HG03432 (cell line): ENCODE measurements around the gene LRRC7.

ENCODE experiments used
- ATAC-seq: cut with Tn5 transposase; IDR thresholded peaks from one replicate; pipeline ENCODE4 v1.9.1; 2021; ENCODE audit warnings: mild to moderate bottlenecking, moderate library complexity; ENCODE audit not compliant: unreplicated experiment

Gene LRRC7

DNA sequence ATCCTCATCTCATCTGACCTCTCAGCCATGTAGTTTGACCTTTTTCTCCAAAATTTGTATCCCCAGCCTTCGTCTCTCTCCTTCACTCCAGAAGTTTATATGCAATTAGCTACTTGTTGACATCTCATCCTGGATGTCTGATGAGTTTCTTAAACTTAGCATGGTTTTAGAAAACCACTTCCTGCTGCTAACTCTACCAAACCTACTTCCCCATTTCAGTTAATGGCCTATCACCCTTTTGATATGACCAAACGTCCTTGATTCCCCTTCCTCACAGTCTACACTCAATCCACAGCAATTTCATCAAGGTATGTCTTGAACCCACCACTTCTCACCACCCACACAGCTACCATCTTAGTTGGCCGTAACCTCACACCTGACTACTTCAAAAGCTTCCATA is 515.8 kb downstream of the LRRC7 start:
- ATAC-seq = peak; percentile 81

DNA sequence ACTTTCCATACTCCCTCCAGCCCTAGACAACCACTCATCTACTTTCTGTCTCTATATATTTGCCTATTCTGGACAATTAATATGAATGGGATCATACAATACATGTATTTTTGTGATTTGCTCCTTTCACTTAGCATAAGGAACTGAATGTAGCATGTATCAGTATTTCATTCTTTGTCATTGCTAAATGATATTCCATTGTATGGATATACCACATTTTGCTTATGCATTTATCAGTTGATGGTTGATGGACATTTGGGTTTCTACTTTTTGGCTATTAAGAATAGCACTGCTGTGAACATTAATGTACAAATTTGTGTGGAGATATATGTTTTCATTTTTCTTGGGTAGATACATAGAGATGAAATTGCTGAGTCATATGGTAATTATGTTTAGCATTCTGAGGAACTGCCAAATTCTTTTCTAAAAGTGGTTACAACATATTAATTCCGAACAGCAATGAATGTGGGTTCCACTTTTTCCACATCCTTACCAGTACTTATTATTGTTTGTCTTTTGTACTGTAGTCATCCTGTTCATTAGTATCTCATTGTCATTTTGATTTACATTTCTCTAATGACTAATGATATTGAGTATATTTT is 516.7 kb downstream of the LRRC7 start:
- ATAC-seq = no peak

- no peak for ATAC-seq
Observed at GRCh38 chr1:70085521-70085920, 517.8 kb downstream of the LRRC7 start.

GRCh38 chr1:70086897-70087296 is 519.2 kb downstream of the LRRC7 start:
- no peak for ATAC-seq

- ATAC-seq = no peak
Observed at GRCh38 chr1:70090141-70090540, 522.4 kb downstream of the LRRC7 start.

GRCh38 chr1:70090875-70091274 is 523.2 kb downstream of the LRRC7 start:
- no peak for ATAC-seq

DNA sequence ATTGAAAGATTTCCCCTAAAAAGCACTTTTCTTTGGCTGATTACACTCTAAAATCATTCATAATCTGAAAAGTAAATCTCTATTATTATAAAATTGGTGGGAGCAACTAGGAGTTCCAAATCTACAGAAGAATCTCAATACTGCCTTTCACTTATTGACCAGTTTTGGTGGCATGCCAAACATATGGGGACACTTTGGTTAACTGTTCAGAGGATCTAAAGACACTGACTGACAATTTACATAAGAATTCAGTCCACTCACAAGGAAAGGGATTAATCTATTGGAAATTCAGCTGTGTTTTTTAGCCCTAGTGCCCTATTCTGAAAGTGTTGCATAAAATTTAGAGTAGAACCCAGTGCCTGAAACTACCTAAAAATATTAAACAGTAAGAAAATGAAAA is 524.1 kb downstream of the LRRC7 start:
- ATAC-seq = no peak

- ATAC-seq = no peak
Observed at GRCh38 chr1:70092526-70092925, 524.8 kb downstream of the LRRC7 start.

DNA sequence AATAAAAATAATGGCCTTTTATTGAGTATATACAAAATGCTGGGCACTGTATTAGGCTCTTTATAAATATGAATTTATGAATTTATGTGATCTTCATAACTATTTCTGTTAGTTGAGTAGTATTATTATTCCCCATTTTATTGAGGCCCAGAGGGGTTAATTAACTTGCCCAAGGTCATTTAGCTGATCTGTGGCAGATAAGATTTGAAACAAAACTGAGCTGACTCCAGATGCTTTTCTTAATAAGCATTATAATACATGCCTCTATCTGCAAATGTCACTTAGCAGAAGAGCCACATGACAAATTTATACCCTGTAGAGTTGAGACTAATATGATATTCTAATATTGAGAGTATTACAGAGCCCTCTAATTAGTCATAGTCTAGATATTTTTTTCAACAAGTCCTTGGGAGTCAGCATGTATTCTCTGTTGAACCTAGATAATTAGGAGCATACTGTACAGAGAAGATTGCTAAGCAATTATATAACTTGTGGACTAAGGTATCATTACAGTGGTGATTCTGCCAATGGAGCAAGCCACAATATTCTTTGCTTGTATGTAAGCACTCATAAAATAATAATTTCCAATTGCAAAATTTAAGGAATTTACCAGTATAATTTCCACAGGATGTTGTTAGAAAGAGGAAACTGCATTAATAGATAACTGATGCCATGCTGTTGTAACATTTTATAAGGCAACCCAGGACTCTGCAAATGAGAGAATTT is 525.7 kb downstream of the LRRC7 start:
- no peak for ATAC-seq

GRCh38 chr1:70101231-70101630 is 533.5 kb downstream of the LRRC7 start:
- ATAC-seq = no peak

- ATAC-seq = no peak
Observed at GRCh38 chr1:70101774-70102173, 534.1 kb downstream of the LRRC7 start.

- no peak for ATAC-seq
Observed at GRCh38 chr1:70103770-70104169, 536.0 kb downstream of the LRRC7 start.

DNA sequence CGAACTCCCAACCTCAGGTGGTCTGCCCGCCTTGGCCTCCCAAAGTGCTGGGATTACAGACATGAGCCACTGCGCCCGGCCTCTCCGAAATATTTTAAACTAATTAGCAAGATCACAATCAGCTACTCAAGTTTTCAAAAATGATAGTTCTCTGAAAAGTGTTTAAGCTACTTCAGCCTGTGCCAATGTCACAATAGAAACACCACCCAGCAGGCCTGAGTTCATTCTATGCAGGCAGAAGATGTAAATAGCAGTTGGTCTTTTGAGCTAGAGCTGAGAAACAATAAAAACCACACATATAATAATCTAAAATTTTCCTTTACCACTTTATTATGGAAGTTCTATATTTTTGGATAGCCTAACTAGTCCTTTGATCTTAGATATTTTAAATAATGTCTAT is 541.5 kb downstream of the LRRC7 start:
- no peak for ATAC-seq

GRCh38 chr1:70112838-70113237 is 545.1 kb downstream of the LRRC7 start:
- ATAC-seq = no peak

DNA sequence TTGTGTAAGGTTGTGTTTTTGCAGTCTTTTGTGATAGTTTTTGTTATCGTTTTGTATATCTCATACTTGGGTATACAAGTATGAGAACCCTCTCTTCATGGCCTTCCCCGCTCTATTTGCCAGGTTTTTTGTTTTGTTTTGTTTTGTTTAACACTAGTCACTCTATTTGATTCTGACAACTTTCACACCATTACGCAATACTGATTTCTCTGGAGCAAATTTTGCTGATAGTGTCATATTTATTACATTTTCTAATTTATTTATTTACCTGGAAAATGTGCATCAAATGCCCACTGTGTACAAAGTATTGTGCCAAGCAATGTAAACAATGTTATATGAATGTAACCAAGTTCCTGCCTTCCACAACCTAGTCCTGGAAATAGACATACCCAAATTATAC is 547.6 kb downstream of the LRRC7 start:
- ATAC-seq = no peak

GRCh38 chr1:70117046-70117445 is 549.3 kb downstream of the LRRC7 start:
- no peak for ATAC-seq

DNA sequence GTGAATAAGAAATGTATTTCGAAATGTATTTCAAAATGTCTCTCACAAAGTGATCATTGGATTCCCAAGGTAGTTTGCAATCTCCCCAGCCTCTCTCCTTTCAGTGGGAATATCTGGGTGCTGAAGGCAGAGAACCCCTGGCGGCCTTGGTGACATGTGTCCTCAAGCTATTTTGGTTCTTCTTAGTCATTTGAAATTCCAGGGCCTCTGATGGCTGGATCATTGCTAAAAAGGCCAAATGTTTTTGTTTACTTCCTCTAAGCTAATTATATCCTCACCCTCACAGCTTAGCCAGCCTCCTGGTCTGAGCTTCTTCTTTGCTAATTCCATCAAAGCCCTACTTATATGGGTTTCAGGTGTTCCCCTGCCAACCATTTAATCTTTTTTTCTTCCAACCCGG is 566.4 kb downstream of the LRRC7 start:
- no peak for ATAC-seq

- no peak for ATAC-seq
Observed at GRCh38 chr1:70140343-70140742, 572.6 kb downstream of the LRRC7 start.

DNA sequence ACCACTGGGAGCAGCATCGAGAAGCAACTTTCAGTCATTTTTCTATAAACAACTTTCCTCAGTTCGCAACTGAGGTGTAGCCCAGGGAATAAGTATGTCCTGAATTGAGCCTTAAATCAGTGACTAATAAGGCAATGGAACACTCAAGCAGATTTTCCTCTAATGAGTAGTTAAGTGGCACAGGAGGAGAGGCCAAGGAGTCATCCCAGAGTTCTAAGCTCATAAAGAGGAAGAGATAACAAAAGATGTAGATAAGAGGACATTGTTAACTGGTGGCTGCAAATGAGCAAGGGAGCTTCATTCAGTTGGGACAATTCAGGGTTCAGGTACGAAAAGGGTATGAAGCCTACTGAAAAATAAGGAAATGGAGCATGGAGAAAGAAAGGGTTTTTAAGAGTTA is 573.2 kb downstream of the LRRC7 start:
- no peak for ATAC-seq

DNA sequence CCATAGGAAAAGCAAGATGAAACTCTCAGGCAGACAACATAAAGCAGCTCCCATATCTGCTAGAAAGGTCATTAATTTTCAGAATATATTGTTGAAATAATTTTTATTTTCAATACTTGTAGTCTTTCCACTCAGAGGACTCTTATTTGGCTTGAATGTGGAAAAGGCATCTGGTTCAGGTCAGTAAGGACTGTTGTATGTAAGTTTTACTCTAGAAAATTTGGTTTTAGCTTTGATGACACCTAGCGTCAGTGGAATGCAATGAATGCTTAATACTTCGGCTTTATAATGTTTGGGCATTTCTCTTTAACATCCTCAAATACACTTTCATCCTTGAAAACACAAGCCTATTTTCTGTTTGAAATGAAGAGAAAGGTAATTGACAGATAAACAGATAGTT is 574.4 kb downstream of the LRRC7 start:
- ATAC-seq = no peak

GRCh38 chr1:70143048-70143659 is 575.4 kb downstream of the LRRC7 start:
- ATAC-seq = no peak

DNA sequence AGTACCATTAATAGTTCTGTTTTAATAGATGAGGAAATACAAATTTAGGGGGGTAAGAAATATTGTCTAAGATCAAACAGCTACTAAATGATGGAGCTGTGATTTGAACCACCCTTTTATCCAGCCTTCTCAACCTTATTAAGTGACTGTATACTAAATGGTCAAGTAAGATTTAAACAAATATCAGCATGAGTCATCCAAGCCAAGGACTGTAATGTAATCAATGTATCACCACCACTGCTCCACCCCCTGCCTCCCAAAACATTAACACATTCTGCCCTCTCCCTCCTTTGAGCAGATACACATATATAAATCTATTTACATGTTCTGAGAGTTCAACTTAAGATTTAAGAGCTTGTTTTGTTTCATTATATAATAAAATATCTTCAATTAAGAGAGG is 578.8 kb downstream of the LRRC7 start:
- ATAC-seq = no peak
